Measurements from ENCODE around the gene ETV2.
"Not testable (repeated sequence)": the region's sequence is repeated elsewhere in the genome, so short reads cannot be mapped to it uniquely, and the experiment has no call there.

The ETV2 gene

GRCh38 chr19:35641515-35642151, at the start of gene ETV2:
ETV2 (plus strand) TSS chr19:35641745; CDS start chr19:35642461, 716 bp downstream.
- DNase-seq = no peak

- peak; percentile 6 for DNase-seq
Observed at GRCh38 chr19:35592226-35592625, 49.3 kb upstream of the ETV2 start.

GRCh38 chr19:35595026-35595425, 46.5 kb upstream of the ETV2 start:
- DNase-seq = not testable (repeated sequence)

GRCh38 chr19:35595928-35596327, 45.6 kb upstream of the ETV2 start:
- no peak for DNase-seq

GRCh38 chr19:35596366-35596999, 45.1 kb upstream of the ETV2 start:
- no peak for DNase-seq

- no peak for DNase-seq
Observed at GRCh38 chr19:35601971-35602370, 39.6 kb upstream of the ETV2 start.

- not testable (repeated sequence) for DNase-seq
Observed at GRCh38 chr19:35604436-35604835, 37.1 kb upstream of the ETV2 start.

GRCh38 chr19:35607170-35607569, 34.4 kb upstream of the ETV2 start:
- not testable (repeated sequence) for DNase-seq

- no peak for DNase-seq
Observed at GRCh38 chr19:35607661-35608060, 33.9 kb upstream of the ETV2 start.

- DNase-seq = no peak
Observed at GRCh38 chr19:35608251-35608650, 33.3 kb upstream of the ETV2 start.

- no peak for DNase-seq
Observed at GRCh38 chr19:35609851-35610353, 31.6 kb upstream of the ETV2 start.

- DNase-seq = no peak
Observed at GRCh38 chr19:35612224-35612558, 29.4 kb upstream of the ETV2 start.

GRCh38 chr19:35612559-35613321, 28.8 kb upstream of the ETV2 start, which contains the start of gene HAUS5:
HAUS5 (plus strand) TSS chr19:35612735; CDS start chr19:35612795, 60 bp downstream.
- peak; percentile 77 for DNase-seq

- no peak for DNase-seq
Observed at GRCh38 chr19:35613574-35613973, 28.0 kb upstream of the ETV2 start.

- DNase-seq = no peak
Observed at GRCh38 chr19:35615036-35615435, 26.5 kb upstream of the ETV2 start.

GRCh38 chr19:35618857-35619256, 22.7 kb upstream of the ETV2 start:
- no peak for DNase-seq

GRCh38 chr19:35619290-35619923, 22.1 kb upstream of the ETV2 start:
- no peak for DNase-seq

- no peak for DNase-seq
Observed at GRCh38 chr19:35620001-35620400, 21.5 kb upstream of the ETV2 start.

GRCh38 chr19:35621708-35622107, 19.8 kb upstream of the ETV2 start:
- DNase-seq = no peak

GRCh38 chr19:35622750-35623149, 18.8 kb upstream of the ETV2 start:
- no peak for DNase-seq

- DNase-seq = no peak
Observed at GRCh38 chr19:35623327-35624010, 18.1 kb upstream of the ETV2 start.

GRCh38 chr19:35628264-35628564, 13.3 kb upstream of the ETV2 start:
- DNase-seq = no peak
